ENCODE results near the gene PRPS1. TPM values are rescaled to one million over a fixed set of nuclear protein-coding genes. Genes with fewer than 3 reads are reported as not detected.

Gene PRPS1
- total and polyA plus RNA-seq, 2 experiments from 2014 or later, result 91.1 to 149 TPM

GRCh38 chrX:107619885-107620322 is 8.4 kb upstream of the PRPS1 start:
- Histone ChIP-seq H3K27ac (ENCODE audit: low read depth) (no peak overlapping the region), H3K9me2 (ENCODE audit: insufficient read depth) (no peaks in the 10 kb centered on the region), H3K36me3 (ENCODE audit: insufficient read depth) (no peaks in the 10 kb centered on the region), H3F3A (replicated peaks; ENCODE audit: low read depth) (no peaks in the 10 kb centered on the region), H2AFZ (no peak overlapping the region), H3K27me3 (ENCODE audit: insufficient read depth) (no peaks in the 10 kb centered on the region), H3K79me2 (replicated peaks; ENCODE audit: insufficient read depth) (no peaks in the 10 kb centered on the region), H3K4me1 (ENCODE audit: insufficient read depth) (no peaks in the 10 kb centered on the region), H3K4me3 (no peak overlapping the region), H4K20me1 (replicated peaks; ENCODE audit: insufficient read depth) (no peaks in the 10 kb centered on the region), H3K4me2 (no peak overlapping the region)
- DNase-seq (ENCODE audit: low spot score) (no peak), ATAC-seq (no peak)
- no peaks in the 10 kb centered on the region for H3K9me3 Mint-ChIP-seq
- no peak for TF ChIP-seq ZNF114 (CRISPR knock-in tag; IDR thresholded peaks at IDR 0.05)
- TF ChIP-seq ZNF331 (CRISPR knock-in tag; IDR thresholded peaks at IDR 0.05; ENCODE audit: low read depth), result no peak
- H3K27me3 Mint-ChIP-seq (ENCODE audit: insufficient read depth, low read depth, poor library complexity), result no peaks in the 10 kb centered on the region
- H3K4me3 Mint-ChIP-seq, result no peak overlapping the region
- H3K4me1 Mint-ChIP-seq, result no peaks in the 10 kb centered on the region
- H3K27ac Mint-ChIP-seq, result no peak overlapping the region
- H3K36me3 Mint-ChIP-seq (ENCODE audit: low read depth), result no peaks in the 10 kb centered on the region

DNA sequence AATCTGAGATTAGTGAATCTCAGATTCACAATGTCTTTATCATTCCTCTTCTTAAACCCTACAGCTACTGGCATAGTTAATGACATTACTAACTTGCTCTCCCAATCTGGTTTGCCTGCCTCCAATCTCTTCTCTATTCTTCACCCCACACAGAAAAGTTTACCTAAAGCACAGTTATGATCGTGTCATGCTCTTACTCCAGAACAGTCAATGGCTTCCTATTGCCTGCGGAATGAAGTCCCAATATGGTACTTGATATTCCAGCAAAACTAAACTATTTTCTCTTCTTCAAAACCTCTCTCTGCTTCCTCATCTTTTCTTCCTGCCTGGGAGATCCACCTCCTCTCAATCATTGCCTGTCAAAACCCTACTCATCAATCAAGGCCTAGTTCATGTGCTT is 3.4 kb upstream of the PRPS1 start:
- no peaks in the 10 kb centered on the region for H3K27me3 ChIP-seq (ENCODE audit: insufficient read depth)
- Mint-ChIP-seq H3K36me3 (ENCODE audit: low read depth) (no peaks in the 10 kb centered on the region), H3K27me3 (ENCODE audit: insufficient read depth, low read depth, poor library complexity) (no peaks in the 10 kb centered on the region), H3K27ac (no peak overlapping the region), H3K4me1 (peaks cover 4% of the 10 kb centered on the region; the same call in 2 of the 3 replicates), H3K9me3 (no peaks in the 10 kb centered on the region), H3K4me3 (no peak overlapping the region)
- no peaks in the 10 kb centered on the region for H3K36me3 ChIP-seq (ENCODE audit: insufficient read depth)
- no peaks in the 10 kb centered on the region for H3F3A ChIP-seq (replicated peaks; ENCODE audit: low read depth)
- TF ChIP-seq EZH2phosphoT487 (IDR thresholded peaks at IDR 0.05; ENCODE audit: unreplicated experiment), result no peak
- TF ChIP-seq, protein P1, sequence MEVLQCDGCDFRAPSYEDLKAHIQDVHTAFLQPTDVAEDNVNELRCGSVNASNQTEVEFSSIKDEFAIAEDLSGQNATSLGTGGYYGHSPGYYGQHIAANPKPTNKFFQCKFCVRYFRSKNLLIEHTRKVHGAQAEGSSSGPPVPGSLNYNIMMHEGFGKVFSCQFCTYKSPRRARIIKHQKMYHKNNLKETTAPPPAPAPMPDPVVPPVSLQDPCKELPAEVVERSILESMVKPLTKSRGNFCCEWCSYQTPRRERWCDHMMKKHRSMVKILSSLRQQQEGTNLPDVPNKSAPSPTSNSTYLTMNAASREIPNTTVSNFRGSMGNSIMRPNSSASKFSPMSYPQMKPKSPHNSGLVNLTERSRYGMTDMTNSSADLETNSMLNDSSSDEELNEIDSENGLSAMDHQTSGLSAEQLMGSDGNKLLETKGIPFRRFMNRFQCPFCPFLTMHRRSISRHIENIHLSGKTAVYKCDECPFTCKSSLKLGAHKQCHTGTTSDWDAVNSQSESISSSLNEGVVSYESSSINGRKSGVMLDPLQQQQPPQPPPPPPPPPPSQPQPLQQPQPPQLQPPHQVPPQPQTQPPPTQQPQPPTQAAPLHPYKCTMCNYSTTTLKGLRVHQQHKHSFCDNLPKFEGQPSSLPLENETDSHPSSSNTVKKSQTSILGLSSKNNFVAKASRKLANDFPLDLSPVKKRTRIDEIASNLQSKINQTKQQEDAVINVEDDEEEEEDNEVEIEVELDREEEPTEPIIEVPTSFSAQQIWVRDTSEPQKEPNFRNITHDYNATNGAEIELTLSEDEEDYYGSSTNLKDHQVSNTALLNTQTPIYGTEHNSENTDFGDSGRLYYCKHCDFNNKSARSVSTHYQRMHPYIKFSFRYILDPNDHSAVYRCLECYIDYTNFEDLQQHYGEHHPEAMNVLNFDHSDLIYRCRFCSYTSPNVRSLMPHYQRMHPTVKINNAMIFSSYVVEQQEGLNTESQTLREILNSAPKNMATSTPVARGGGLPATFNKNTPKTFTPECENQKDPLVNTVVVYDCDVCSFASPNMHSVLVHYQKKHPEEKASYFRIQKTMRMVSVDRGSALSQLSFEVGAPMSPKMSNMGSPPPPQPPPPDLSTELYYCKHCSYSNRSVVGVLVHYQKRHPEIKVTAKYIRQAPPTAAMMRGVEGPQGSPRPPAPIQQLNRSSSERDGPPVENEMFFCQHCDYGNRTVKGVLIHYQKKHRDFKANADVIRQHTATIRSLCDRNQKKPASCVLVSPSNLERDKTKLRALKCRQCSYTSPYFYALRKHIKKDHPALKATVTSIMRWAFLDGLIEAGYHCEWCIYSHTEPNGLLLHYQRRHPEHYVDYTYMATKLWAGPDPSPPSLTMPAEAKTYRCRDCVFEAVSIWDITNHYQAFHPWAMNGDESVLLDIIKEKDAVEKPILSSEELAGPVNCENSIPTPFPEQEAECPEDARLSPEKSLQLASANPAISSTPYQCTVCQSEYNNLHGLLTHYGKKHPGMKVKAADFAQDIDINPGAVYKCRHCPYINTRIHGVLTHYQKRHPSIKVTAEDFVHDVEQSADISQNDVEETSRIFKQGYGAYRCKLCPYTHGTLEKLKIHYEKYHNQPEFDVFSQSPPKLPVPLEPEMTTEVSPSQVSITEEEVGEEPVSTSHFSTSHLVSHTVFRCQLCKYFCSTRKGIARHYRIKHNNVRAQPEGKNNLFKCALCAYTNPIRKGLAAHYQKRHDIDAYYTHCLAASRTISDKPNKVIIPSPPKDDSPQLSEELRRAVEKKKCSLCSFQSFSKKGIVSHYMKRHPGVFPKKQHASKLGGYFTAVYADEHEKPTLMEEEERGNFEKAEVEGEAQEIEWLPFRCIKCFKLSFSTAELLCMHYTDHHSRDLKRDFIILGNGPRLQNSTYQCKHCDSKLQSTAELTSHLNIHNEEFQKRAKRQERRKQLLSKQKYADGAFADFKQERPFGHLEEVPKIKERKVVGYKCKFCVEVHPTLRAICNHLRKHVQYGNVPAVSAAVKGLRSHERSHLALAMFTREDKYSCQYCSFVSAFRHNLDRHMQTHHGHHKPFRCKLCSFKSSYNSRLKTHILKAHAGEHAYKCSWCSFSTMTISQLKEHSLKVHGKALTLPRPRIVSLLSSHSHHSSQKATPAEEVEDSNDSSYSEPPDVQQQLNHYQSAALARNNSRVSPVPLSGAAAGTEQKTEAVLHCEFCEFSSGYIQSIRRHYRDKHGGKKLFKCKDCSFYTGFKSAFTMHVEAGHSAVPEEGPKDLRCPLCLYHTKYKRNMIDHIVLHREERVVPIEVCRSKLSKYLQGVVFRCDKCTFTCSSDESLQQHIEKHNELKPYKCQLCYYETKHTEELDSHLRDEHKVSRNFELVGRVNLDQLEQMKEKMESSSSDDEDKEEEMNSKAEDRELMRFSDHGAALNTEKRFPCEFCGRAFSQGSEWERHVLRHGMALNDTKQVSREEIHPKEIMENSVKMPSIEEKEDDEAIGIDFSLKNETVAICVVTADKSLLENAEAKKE (CRISPR knock-in tag; IDR thresholded peaks at IDR 0.05), result no peak
- no peak for TF ChIP-seq REST (IDR thresholded peaks at IDR 0.05; ENCODE audit: unreplicated experiment)
- TF ChIP-seq, protein P2, sequence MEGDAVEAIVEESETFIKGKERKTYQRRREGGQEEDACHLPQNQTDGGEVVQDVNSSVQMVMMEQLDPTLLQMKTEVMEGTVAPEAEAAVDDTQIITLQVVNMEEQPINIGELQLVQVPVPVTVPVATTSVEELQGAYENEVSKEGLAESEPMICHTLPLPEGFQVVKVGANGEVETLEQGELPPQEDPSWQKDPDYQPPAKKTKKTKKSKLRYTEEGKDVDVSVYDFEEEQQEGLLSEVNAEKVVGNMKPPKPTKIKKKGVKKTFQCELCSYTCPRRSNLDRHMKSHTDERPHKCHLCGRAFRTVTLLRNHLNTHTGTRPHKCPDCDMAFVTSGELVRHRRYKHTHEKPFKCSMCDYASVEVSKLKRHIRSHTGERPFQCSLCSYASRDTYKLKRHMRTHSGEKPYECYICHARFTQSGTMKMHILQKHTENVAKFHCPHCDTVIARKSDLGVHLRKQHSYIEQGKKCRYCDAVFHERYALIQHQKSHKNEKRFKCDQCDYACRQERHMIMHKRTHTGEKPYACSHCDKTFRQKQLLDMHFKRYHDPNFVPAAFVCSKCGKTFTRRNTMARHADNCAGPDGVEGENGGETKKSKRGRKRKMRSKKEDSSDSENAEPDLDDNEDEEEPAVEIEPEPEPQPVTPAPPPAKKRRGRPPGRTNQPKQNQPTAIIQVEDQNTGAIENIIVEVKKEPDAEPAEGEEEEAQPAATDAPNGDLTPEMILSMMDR (conservative IDR thresholded peaks at IDR 0.05; ENCODE audit: low read depth in 2 of 2), result no peak
- H3K4me1 ChIP-seq (ENCODE audit: insufficient read depth), result peaks cover 7% of the 10 kb centered on the region; the same call in 1 of the 2 replicates
- H3K9me2 ChIP-seq (ENCODE audit: insufficient read depth), result no peaks in the 10 kb centered on the region
- H3K4me3 ChIP-seq, result no peak overlapping the region
- peaks cover 13% of the 10 kb centered on the region for H3K79me2 ChIP-seq (replicated peaks; ENCODE audit: insufficient read depth)
- H3K27ac ChIP-seq (ENCODE audit: low read depth), result no peak overlapping the region
- DNase-seq (ENCODE audit: low spot score) (no peak), ATAC-seq (no peak)
- no peak overlapping the region for H2AFZ ChIP-seq
- no peaks in the 10 kb centered on the region for H4K20me1 ChIP-seq (replicated peaks; ENCODE audit: insufficient read depth)
- H3K4me2 ChIP-seq, result no peak overlapping the region
